ENCODE results near the gene DOK6.

The DOK6 gene

GRCh38 chr18:69585696-69586095 lies 185.0 kb downstream of the DOK6 start:
- H2BK5ac ChIP-seq (ENCODE audit: low read depth, low read length, poor library complexity), result no peak overlapping the region
- H4K12ac ChIP-seq (ENCODE audit: low read depth, low read length), result no peak overlapping the region
- H3K27ac ChIP-seq (ENCODE audit: low read depth, low read length), result no peak overlapping the region
- no peaks in the 10 kb centered on the region for H3K79me2 ChIP-seq (ENCODE audit: control insufficient read depth, insufficient read depth, low read length, poor library complexity)
- H3K27me3 ChIP-seq (ENCODE audit: insufficient read depth, low read length), result no peaks in the 10 kb centered on the region
- no peak overlapping the region for H3K14ac ChIP-seq (ENCODE audit: low read length)
- no peak overlapping the region for H3K23ac ChIP-seq (ENCODE audit: low read length)
- no peaks in the 10 kb centered on the region for H3K9me3 ChIP-seq (ENCODE audit: insufficient read depth, low read depth, low read length)
- H3K9ac ChIP-seq (ENCODE audit: low read length), result no peak overlapping the region
- H2AFZ ChIP-seq (ENCODE audit: insufficient read depth, low read length, poor library complexity), result no peak overlapping the region
- H4K8ac ChIP-seq (ENCODE audit: low read depth, low read length), result no peak overlapping the region
- no peak overlapping the region for H2BK12ac ChIP-seq (ENCODE audit: low read length)
- no peak overlapping the region for H2AK5ac ChIP-seq (ENCODE audit: low read length)
- no peak overlapping the region for H3K4ac ChIP-seq (ENCODE audit: low read depth, low read length)
- no peaks in the 10 kb centered on the region for H3K4me1 ChIP-seq (ENCODE audit: control insufficient read depth in 1 of 2, insufficient read depth in 2 of 2, low read length in 2 of 2)
- WGBS (ENCODE audit: extremely low coverage, insufficient coverage, insufficient read length), result no CpG with 5 or more reads among the region's 1 CpG
- H2BK120ac ChIP-seq (ENCODE audit: insufficient read depth, low read length, poor library complexity), result no peak overlapping the region
- H3K4me2 ChIP-seq (ENCODE audit: low read length), result no peak overlapping the region
- no peak overlapping the region for H3K18ac ChIP-seq (ENCODE audit: low read length)
- no peaks in the 10 kb centered on the region for H3K36me3 ChIP-seq (ENCODE audit: control insufficient read depth in 1 of 2, insufficient read depth in 2 of 2, low read length in 2 of 2)
- no peak for DNase-seq
- no peaks in the 10 kb centered on the region for H3K79me1 ChIP-seq (ENCODE audit: low read length)
- no peak overlapping the region for H4K91ac ChIP-seq (ENCODE audit: low read depth, low read length)
- no peak overlapping the region for H3K4me3 ChIP-seq (ENCODE audit: low read depth, low read length)

- H3K14ac ChIP-seq (ENCODE audit: low read length), result no peak overlapping the region
- H3K36me3 ChIP-seq (ENCODE audit: control insufficient read depth in 1 of 2, insufficient read depth in 2 of 2, low read length in 2 of 2), result no peaks in the 10 kb centered on the region
- no peak overlapping the region for H2AK5ac ChIP-seq (ENCODE audit: low read length)
- no peak overlapping the region for H3K4me2 ChIP-seq (ENCODE audit: low read length)
- H3K9ac ChIP-seq (ENCODE audit: low read length), result no peak overlapping the region
- no peak overlapping the region for H2BK12ac ChIP-seq (ENCODE audit: low read length)
- no CpG with 5 or more reads among the region's 7 CpGs for WGBS (ENCODE audit: extremely low coverage, insufficient coverage, insufficient read length)
- no peaks in the 10 kb centered on the region for H3K79me2 ChIP-seq (ENCODE audit: control insufficient read depth, insufficient read depth, low read length, poor library complexity)
- no peak overlapping the region for H2BK5ac ChIP-seq (ENCODE audit: low read depth, low read length, poor library complexity)
- DNase-seq, result no peak
- no peak overlapping the region for H3K27ac ChIP-seq (ENCODE audit: low read depth, low read length)
- no peak overlapping the region for H4K8ac ChIP-seq (ENCODE audit: low read depth, low read length)
- no peak overlapping the region for H3K18ac ChIP-seq (ENCODE audit: low read length)
- no peaks in the 10 kb centered on the region for H3K27me3 ChIP-seq (ENCODE audit: insufficient read depth, low read length)
- H2AFZ ChIP-seq (ENCODE audit: insufficient read depth, low read length, poor library complexity), result no peak overlapping the region
- no peak overlapping the region for H3K4me3 ChIP-seq (ENCODE audit: low read depth, low read length)
- no peak overlapping the region for H3K4ac ChIP-seq (ENCODE audit: low read depth, low read length)
- no peaks in the 10 kb centered on the region for H3K79me1 ChIP-seq (ENCODE audit: low read length)
- no peak overlapping the region for H4K12ac ChIP-seq (ENCODE audit: low read depth, low read length)
- no peaks in the 10 kb centered on the region for H3K9me3 ChIP-seq (ENCODE audit: insufficient read depth, low read depth, low read length)
- H2BK120ac ChIP-seq (ENCODE audit: insufficient read depth, low read length, poor library complexity), result no peak overlapping the region
- H3K4me1 ChIP-seq (ENCODE audit: control insufficient read depth in 1 of 2, insufficient read depth in 2 of 2, low read length in 2 of 2), result no peaks in the 10 kb centered on the region
- H4K91ac ChIP-seq (ENCODE audit: low read depth, low read length), result no peak overlapping the region
- no peak overlapping the region for H3K23ac ChIP-seq (ENCODE audit: low read length)
Measured at GRCh38 chr18:69586537-69586936, 185.8 kb downstream of the DOK6 start.

- Histone ChIP-seq H3K4me3 (ENCODE audit: low read depth, low read length) (no peak overlapping the region), H3K23ac (ENCODE audit: low read length) (no peak overlapping the region), H2BK120ac (ENCODE audit: insufficient read depth, low read length, poor library complexity) (no peak overlapping the region), H3K79me2 (ENCODE audit: control insufficient read depth, insufficient read depth, low read length, poor library complexity) (no peaks in the 10 kb centered on the region), H2AFZ (ENCODE audit: insufficient read depth, low read length, poor library complexity) (no peak overlapping the region), H2AK5ac (ENCODE audit: low read length) (no peak overlapping the region), H3K14ac (ENCODE audit: low read length) (no peak overlapping the region), H3K36me3 (ENCODE audit: control insufficient read depth in 1 of 2, insufficient read depth in 2 of 2, low read length in 2 of 2) (no peaks in the 10 kb centered on the region), H4K12ac (ENCODE audit: low read depth, low read length) (no peak overlapping the region), H3K27me3 (ENCODE audit: insufficient read depth, low read length) (no peaks in the 10 kb centered on the region), H3K18ac (ENCODE audit: low read length) (no peak overlapping the region), H3K27ac (ENCODE audit: low read depth, low read length) (no peak overlapping the region), H3K4me2 (ENCODE audit: low read length) (no peak overlapping the region), H2BK12ac (ENCODE audit: low read length) (no peak overlapping the region), H3K4me1 (ENCODE audit: control insufficient read depth in 1 of 2, insufficient read depth in 2 of 2, low read length in 2 of 2) (no peaks in the 10 kb centered on the region), H3K9me3 (ENCODE audit: insufficient read depth, low read depth, low read length) (no peaks in the 10 kb centered on the region), H4K8ac (ENCODE audit: low read depth, low read length) (no peak overlapping the region), H3K79me1 (ENCODE audit: low read length) (no peaks in the 10 kb centered on the region), H3K9ac (ENCODE audit: low read length) (no peak overlapping the region), H4K91ac (ENCODE audit: low read depth, low read length) (no peak overlapping the region), H3K4ac (ENCODE audit: low read depth, low read length) (no peak overlapping the region), H2BK5ac (ENCODE audit: low read depth, low read length, poor library complexity) (no peak overlapping the region)
- peak in 1 of 2 donors; percentile 0 for DNase-seq
- WGBS (ENCODE audit: extremely low coverage, insufficient coverage, insufficient read length), result no CpG with 5 or more reads among the region's 3 CpGs
Measured at GRCh38 chr18:69588301-69588700, 187.6 kb downstream of the DOK6 start.

- Histone ChIP-seq H3K79me2 (ENCODE audit: control insufficient read depth, insufficient read depth, low read length, poor library complexity) (no peaks in the 10 kb centered on the region), H3K36me3 (ENCODE audit: control insufficient read depth in 1 of 2, insufficient read depth in 2 of 2, low read length in 2 of 2) (no peaks in the 10 kb centered on the region), H2BK120ac (ENCODE audit: insufficient read depth, low read length, poor library complexity) (no peak overlapping the region), H3K14ac (ENCODE audit: low read length) (no peak overlapping the region), H4K8ac (ENCODE audit: low read depth, low read length) (no peak overlapping the region), H3K27ac (ENCODE audit: low read depth, low read length) (no peak overlapping the region), H3K4ac (ENCODE audit: low read depth, low read length) (no peak overlapping the region), H2BK5ac (ENCODE audit: low read depth, low read length, poor library complexity) (no peak overlapping the region), H3K9me3 (ENCODE audit: insufficient read depth, low read depth, low read length) (no peaks in the 10 kb centered on the region), H3K79me1 (ENCODE audit: low read length) (no peaks in the 10 kb centered on the region), H2AFZ (ENCODE audit: insufficient read depth, low read length, poor library complexity) (no peak overlapping the region), H3K23ac (ENCODE audit: low read length) (no peak overlapping the region), H2AK5ac (ENCODE audit: low read length) (no peak overlapping the region), H3K4me3 (ENCODE audit: low read depth, low read length) (no peak overlapping the region), H4K12ac (ENCODE audit: low read depth, low read length) (no peak overlapping the region), H3K4me2 (ENCODE audit: low read length) (no peak overlapping the region), H3K27me3 (ENCODE audit: insufficient read depth, low read length) (no peaks in the 10 kb centered on the region), H3K18ac (ENCODE audit: low read length) (no peak overlapping the region), H3K9ac (ENCODE audit: low read length) (no peak overlapping the region), H2BK12ac (ENCODE audit: low read length) (no peak overlapping the region), H4K91ac (ENCODE audit: low read depth, low read length) (no peak overlapping the region), H3K4me1 (ENCODE audit: control insufficient read depth in 1 of 2, insufficient read depth in 2 of 2, low read length in 2 of 2) (no peaks in the 10 kb centered on the region)
- WGBS (ENCODE audit: extremely low coverage, insufficient coverage, insufficient read length), result no CpG with 5 or more reads among the region's 3 CpGs
- DNase-seq, result no peak
Measured at GRCh38 chr18:69590150-69590549, 189.5 kb downstream of the DOK6 start.
